Liver (tissue), 9 donors: ENCODE data around the gene MCFD2. TPM values are rescaled to one million over a fixed set of nuclear protein-coding genes. Genes with fewer than 3 reads are reported as not detected.

Experiments
- DNase-seq: peaks from one replicate; pipeline ENCODE4 v3.0.0-alpha.2; 2017; ENCODE audit warnings: low spot score
- H3K27ac ChIP-seq, 2 donors: one replicate each; pipeline ENCODE4 v1.7.0; 2013; ENCODE audit warnings: inconsistent platforms in 2 of 2, low read length in 2 of 2, control low read depth in 1 of 2, low read depth in 1 of 2, mild to moderate bottlenecking in 1 of 2
- H3K27me3 ChIP-seq, 4 donors: one replicate each; pipeline versions ENCODE4 v1.6.1 to v1.7.0; 2013; ENCODE audit warnings: low read length in 3 of 4, inconsistent platforms in 1 of 4, mild to moderate bottlenecking in 1 of 4, moderate library complexity in 1 of 4; ENCODE audit not compliant: control insufficient read depth in 4 of 4, insufficient read depth in 4 of 4
- H3K36me3 ChIP-seq, 4 donors: one replicate each; pipeline versions ENCODE4 v1.6.1 to v1.7.0; 2013; ENCODE audit warnings: low read length in 3 of 4, mild to moderate bottlenecking in 3 of 4, low read depth in 1 of 4, moderate library complexity in 1 of 4; ENCODE audit not compliant: control insufficient read depth in 4 of 4, insufficient read depth in 3 of 4
- H3K4me1 ChIP-seq, 4 donors: one replicate each; pipeline versions ENCODE4 v1.6.1 to v1.7.0; 2013; ENCODE audit warnings: low read length in 3 of 4, mild to moderate bottlenecking in 3 of 4, moderate library complexity in 1 of 4; ENCODE audit not compliant: control insufficient read depth in 4 of 4, insufficient read depth in 4 of 4
- H3K4me3 ChIP-seq, 3 donors: one replicate each; pipeline versions ENCODE4 v1.6.1 to v1.7.0; 2013; ENCODE audit warnings: low read length in 3 of 3, control low read depth in 1 of 3, low read depth in 1 of 3, mild to moderate bottlenecking in 1 of 3
- H3K9ac ChIP-seq, 2 donors: one replicate each; pipeline ENCODE4 v1.7.0; 2013; ENCODE audit warnings: low read length in 2 of 2, mild to moderate bottlenecking in 2 of 2, moderate library complexity in 2 of 2, control low read depth in 1 of 2, low read depth in 1 of 2
- H3K9me3 ChIP-seq, 4 donors: one replicate each; pipeline versions ENCODE4 v1.6.1 to v1.7.0; 2013; ENCODE audit warnings: low read length in 3 of 4; ENCODE audit not compliant: control insufficient read depth in 4 of 4
- CTCF ChIP-seq: fragments of 150-350 bp; IDR thresholded peaks from 2 replicates; pipeline ENCODE4 v1.5.1; 2017; ENCODE audit warnings: improper control_type of control experiment, low read depth, low read length; ENCODE audit not compliant: missing input control
- EGR1 ChIP-seq, 2 donors: IDR thresholded peaks; 2 replicates each; pipeline ENCODE4 v1.6.1; 2016 to 2018; ENCODE audit warnings: antibody characterized with exemption in 2 of 2, low read depth in 2 of 2
- FOXA2 ChIP-seq: IDR thresholded peaks from 2 replicates; pipeline ENCODE4 v1.6.1; 2016; ENCODE audit warnings: antibody characterized with exemption
- GABPA ChIP-seq, 2 donors: IDR thresholded peaks in 1 of 2; conservative IDR thresholded peaks in 1 of 2; 2 replicates each; pipeline ENCODE4 v1.6.1; 2016; ENCODE audit warnings: antibody characterized with exemption in 2 of 2, mild to moderate bottlenecking in 1 of 2, moderate library complexity in 1 of 2
- JUND ChIP-seq, 2 donors: IDR thresholded peaks; 2 replicates each; pipeline ENCODE4 v1.6.1; 2016; ENCODE audit warnings: antibody characterized with exemption in 2 of 2
- MAX ChIP-seq: IDR thresholded peaks from 2 replicates; pipeline ENCODE4 v1.6.1; 2016; ENCODE audit warnings: antibody characterized with exemption
- NR2F2 ChIP-seq: IDR thresholded peaks from 2 replicates; pipeline ENCODE4 v1.6.1; 2016; ENCODE audit warnings: antibody characterized with exemption
- RAD21 ChIP-seq, 2 donors: IDR thresholded peaks; 2 replicates each; pipeline ENCODE4 v1.6.1; 2016; ENCODE audit warnings: antibody characterized with exemption in 2 of 2, mild to moderate bottlenecking in 2 of 2
- RXRA ChIP-seq, 2 donors: IDR thresholded peaks; 2 replicates each; pipeline ENCODE4 v1.6.1; 2017 to 2018; ENCODE audit warnings: antibody characterized with exemption in 2 of 2, mild to moderate bottlenecking in 1 of 2
- YY1 ChIP-seq: IDR thresholded peaks from 2 replicates; pipeline ENCODE4 v1.6.1; 2016; ENCODE audit warnings: antibody characterized with exemption, mild to moderate bottlenecking
- ZBTB33 ChIP-seq: IDR thresholded peaks from 2 replicates; pipeline ENCODE4 v1.6.1; 2016; ENCODE audit warnings: antibody characterized with exemption
- WGBS: extraction: QIAGEN DNeasy Blood & Tissue Kit; methylation state at CpG from one replicate; pipeline ENCODE4 v1.1.7; 2013; 5-methylcytosine and 5-hydroxymethylcytosine counted together
- polyA plus RNA-seq, 2 donors: library from polyadenylated mRNA; stranded (reverse) in 1 of 2; unstranded in 1 of 2; fragments of 200-250 nt in 1 of 2; fragments of >200 nt in 1 of 2; fragmentation: Nextera tagmentation in 1 of 2; extraction: Ambion mirVana in 1 of 2; gene quantifications; one replicate each; pipeline versions ENCODE4 v1.2.1 to v1.2.3, GENCODE V29; 2013 to 2015
- total RNA-seq, 2 donors: library from RNA; depleted of rRNA; stranded (reverse); fragments of >200 nt; gene quantifications; one replicate each; pipeline ENCODE4 v1.2.3, GENCODE V29; 2014
- TF ChIP-seq, protein P1 (sequence below): IDR thresholded peaks from 2 replicates; pipeline ENCODE4 v1.6.1; 2016; ENCODE audit warnings: antibody characterized with exemption
- donor health status: healthy.
- donor health status: healthy.
- donor health status: healthy.
- donor health status: healthy.
- donor health status: healthy.

Gene MCFD2
- total and polyA plus RNA-seq, 4 donors: 81.8 to 148 (median 129) TPM

DNA sequence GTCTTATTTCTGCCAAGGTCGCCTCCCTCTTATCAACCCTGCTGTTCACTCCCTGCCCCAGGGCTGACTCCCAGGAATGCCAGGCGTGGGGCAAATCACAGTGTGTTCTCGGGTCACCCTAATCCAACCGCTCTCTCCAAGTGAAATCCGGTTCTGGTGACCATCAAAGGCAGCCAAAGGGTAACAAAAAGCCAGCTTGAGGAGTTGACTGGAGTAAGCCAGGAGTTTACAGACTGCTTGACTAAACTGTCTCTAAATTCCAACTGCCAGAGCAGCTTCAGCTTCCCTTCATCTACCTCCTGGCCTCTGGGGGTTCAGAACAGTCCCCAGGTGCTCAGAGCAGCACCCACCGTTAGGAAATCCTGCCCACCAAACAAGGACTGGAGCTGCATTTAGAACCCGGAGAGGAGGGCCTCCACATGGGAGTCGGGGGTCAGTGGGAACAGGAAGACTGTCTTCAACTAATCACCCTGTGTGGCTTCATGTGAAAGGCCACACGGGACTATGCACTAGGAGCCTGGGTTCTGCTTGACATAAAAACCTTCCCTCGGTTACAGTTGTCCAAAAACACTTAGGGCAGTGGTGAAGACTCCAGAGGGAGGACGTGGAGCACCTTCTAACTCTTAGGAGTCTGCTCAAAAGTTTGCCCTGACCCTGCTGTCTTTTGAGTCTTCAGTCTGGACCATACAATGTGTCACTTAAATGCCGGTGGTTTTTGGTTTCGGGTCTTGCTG lies 24.2 kb upstream of the MCFD2 start:
- 80% methylated on average over 13 of the region's 13 CpGs for WGBS
- H3K9ac ChIP-seq: no peak overlapping the region
- peaks cover 3 to 20% (median 11%) of the 10 kb centered on the region in 4 donors for H3K4me1 ChIP-seq
- H3K27ac ChIP-seq: peak overlapping the region in 1 of 2 donors; percentile 65
- H3K36me3 ChIP-seq: peaks cover 0 to 2% (median 0%) of the 10 kb centered on the region in 4 donors
- TF ChIP-seq NR2F2 (no peak), ZBTB33 (no peak), RXRA (IDR thresholded peaks at IDR 0.05) (no peak), CTCF (no peak), FOXA2 (no peak), JUND (IDR thresholded peaks at IDR 0.05) (no peak)
- TF ChIP-seq, protein P1, sequence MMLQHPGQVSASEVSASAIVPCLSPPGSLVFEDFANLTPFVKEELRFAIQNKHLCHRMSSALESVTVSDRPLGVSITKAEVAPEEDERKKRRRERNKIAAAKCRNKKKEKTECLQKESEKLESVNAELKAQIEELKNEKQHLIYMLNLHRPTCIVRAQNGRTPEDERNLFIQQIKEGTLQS: no peak
- no peak for DNase-seq
- no peaks in the 10 kb centered on the region for H3K27me3 ChIP-seq
- peak overlapping the region in 1 of 3 donors; percentile 97 for H3K4me3 ChIP-seq
- H3K9me3 ChIP-seq: no peaks in the 10 kb centered on the region

GRCh38 chr2:46937471-46937901 lies 21.9 kb upstream of the MCFD2 start:
- H3K27ac ChIP-seq: no peak overlapping the region
- peaks cover 2 to 19% (median 8%) of the 10 kb centered on the region in 4 donors for H3K4me1 ChIP-seq
- no peak overlapping the region for H3K9ac ChIP-seq
- WGBS: 87% methylated on average over 4 of the region's 4 CpGs
- H3K4me3 ChIP-seq: no peak overlapping the region
- H3K36me3 ChIP-seq: no peaks in the 10 kb centered on the region
- H3K9me3 ChIP-seq: no peaks in the 10 kb centered on the region
- no peaks in the 10 kb centered on the region for H3K27me3 ChIP-seq
- TF ChIP-seq RAD21 (IDR thresholded peaks at IDR 0.05) (peak in 1 of 2 donors; percentile 38), EGR1 (IDR thresholded peaks at IDR 0.05; ENCODE audit: low read depth in 2 of 2) (no peak), CTCF (peak; percentile 27)
- no peak for DNase-seq

- WGBS: 95% methylated on average over 5 of the region's 5 CpGs
- Histone ChIP-seq H3K9ac (no peak overlapping the region), H3K4me1 (peaks cover 0 to 10% (median 5%) of the 10 kb centered on the region in 4 donors), H3K27me3 (no peaks in the 10 kb centered on the region), H3K36me3 (no peaks in the 10 kb centered on the region), H3K9me3 (no peaks in the 10 kb centered on the region), H3K27ac (no peak overlapping the region), H3K4me3 (no peak overlapping the region)
- no peak for DNase-seq
- TF ChIP-seq GABPA (IDR thresholded peaks at IDR 0.05 in 1 of 2, conservative IDR thresholded peaks at IDR 0.05 in 1 of 2): no peak
- no peak for TF ChIP-seq RAD21 (IDR thresholded peaks at IDR 0.05)
- no peak for TF ChIP-seq FOXA2
- no peak for TF ChIP-seq CTCF
- no peak for TF ChIP-seq YY1
- TF ChIP-seq MAX: no peak
- no peak for TF ChIP-seq RXRA (IDR thresholded peaks at IDR 0.05)
- TF ChIP-seq, protein P1: no peak
Measured at GRCh38 chr2:46936566-46936965, 21.0 kb upstream of the MCFD2 start.
